ENCODE measurements around the gene HECW1.
"Not testable (repeated sequence)": the region's sequence is repeated elsewhere in the genome, so short reads cannot be mapped to it uniquely, and the experiment has no call there.

HECW1 gene

DNA sequence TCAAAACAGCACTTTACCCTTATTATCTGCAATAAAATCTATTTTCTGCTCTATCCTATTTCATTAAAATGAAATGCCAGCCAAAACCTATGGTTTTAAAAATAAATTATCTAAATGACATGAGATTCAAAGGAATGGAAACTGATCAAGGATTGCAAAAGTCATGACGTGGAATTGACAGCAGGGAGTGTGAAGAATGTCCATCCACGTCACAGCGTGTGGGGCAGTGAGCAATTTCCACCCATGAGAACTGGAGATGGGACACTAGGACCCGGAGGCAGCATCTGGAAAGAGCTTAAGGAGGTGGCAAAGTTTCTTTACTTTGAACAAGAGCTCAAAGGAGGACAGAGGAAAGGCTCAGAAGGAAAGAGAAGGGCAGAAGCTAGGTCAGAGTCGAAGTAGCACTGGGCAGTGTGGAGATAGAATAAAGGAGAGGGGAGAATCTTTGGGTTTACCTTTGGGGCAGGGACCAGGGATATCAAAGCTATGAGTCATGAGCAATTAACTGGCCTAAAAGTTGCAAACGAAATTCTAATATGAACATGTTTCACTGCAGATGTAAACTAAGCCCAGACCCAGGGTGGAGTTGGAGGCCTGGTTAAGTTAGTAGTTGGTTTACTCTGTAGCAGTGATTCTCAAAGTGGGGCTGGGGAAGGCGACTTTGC, 445.5 kb downstream of the HECW1 start:
- no peak for DNase-seq

DNA sequence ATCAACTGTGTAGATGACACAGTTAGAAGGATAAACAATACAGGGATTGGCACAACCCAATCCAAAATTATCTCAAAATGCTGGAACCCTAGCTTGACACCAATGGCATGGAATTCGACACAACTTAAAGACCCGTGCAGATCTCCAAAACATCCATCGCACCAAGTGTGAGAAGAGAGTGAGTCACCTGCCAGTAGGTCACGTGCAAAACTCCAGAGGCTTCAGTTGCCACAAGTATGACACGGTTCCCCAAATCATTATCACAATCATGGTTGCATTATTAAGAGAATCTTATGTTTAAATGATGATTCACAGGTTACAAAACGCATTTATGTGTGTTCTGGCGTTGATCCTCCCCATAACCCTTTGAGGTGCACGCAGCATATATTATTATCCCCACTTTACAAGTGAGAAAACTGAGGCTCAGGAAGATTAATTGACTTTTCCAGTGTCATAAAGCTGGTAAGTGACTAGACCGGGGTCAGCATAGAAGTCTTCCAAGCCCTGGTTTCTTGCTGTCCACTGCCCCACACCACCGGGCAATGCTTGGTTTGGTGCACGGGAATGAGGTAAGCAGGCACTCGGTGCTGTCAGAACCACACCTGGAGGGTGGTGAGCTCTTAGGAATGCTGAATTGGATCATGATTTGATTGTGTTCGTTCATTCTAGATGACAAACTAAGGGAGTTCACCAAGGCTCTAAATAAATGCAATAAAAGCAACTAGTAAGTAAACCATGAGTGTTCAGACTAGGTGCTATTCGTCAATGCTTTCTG, 446.9 kb downstream of the HECW1 start:
- DNase-seq = no peak

DNA sequence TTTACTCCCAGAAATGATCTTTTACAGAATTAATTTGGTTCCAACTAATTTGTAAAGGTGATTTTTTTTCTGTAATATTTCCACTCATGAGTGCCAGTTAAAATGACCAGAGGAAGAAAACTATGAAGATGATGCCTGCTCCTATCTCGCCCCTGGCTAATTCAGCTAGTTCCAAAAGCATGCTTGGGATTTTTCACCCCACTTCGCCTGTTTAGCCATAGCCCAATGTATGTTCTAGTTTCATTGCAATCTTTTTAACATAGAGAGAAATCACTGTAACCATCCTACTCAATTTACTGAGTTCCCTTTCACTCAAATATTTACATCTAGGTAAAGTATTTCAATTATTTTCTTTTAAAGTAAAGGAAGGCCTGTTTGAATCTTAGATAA, 447.5 kb downstream of the HECW1 start:
- no peak for DNase-seq

DNA sequence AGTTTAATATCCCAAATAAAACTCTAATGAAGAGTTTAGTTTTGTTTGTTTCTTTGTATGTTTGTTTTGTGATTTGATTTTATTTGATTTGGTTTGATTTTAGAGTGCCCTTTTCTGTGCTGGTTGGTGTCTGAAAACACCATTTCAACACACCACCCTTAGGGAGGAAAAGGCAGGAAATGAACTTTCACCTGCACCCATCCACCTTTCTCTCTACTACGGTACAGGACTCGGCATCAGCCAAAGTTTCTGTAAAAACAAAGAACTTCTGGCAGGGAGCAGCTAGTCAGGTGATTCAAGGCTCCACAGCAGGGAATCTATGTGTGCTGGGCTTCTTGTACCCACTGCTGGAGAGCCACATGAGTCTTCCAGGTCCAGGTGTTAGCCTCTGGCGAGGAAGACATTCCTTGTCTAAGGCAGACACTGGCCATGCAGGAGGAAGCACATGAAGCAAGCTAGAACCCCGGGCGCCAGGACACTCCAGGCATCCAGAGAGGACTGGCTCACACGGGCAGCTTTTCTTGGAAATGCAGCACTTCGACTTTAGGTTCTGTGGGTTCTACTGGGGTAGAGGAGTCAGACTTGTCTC, 448.4 kb downstream of the HECW1 start:
- no peak for DNase-seq

DNA sequence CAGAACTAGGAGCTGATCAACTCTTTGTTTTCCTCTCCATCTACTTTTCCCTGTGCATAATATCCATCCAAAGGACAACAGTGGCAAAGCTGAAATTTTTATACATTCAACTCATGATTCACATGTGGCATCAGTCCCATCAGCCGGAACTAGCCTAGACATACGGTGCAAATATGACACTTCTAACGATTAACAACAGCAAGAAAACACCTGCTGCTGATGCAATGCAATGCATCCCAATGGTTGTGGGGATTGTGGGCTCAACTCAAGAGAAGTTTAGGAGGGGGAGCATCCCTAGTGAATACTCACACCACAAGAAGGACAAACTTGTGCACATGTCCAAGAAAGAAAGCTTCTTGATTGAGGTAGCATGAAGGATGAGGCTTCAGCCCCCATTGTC, 449.9 kb downstream of the HECW1 start:
- no peak for DNase-seq

GRCh38 chr7:43565786-43566185, 453.3 kb downstream of the HECW1 start:
- DNase-seq = no peak

DNA sequence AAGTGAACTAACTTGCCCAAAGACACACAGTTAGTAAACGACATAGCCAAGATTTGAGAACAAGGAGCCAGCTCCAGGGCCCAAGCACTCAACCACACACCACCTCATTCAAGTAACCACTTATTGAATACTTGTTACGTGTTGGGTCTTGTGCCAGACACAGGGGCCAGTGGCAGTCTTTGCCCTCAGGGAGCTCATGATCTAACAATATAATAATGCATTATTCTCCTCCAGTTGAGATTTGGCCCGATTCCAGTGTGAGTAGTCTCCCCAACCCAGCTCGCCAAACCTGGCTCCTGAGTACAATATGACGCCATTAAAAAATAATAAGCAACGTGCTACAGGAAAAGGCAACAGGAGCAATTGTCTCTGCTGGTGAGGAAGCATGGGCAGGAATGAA, 456.1 kb downstream of the HECW1 start:
- DNase-seq = no peak

- no peak for DNase-seq
Observed at GRCh38 chr7:43569424-43569823, 457.0 kb downstream of the HECW1 start.

DNA sequence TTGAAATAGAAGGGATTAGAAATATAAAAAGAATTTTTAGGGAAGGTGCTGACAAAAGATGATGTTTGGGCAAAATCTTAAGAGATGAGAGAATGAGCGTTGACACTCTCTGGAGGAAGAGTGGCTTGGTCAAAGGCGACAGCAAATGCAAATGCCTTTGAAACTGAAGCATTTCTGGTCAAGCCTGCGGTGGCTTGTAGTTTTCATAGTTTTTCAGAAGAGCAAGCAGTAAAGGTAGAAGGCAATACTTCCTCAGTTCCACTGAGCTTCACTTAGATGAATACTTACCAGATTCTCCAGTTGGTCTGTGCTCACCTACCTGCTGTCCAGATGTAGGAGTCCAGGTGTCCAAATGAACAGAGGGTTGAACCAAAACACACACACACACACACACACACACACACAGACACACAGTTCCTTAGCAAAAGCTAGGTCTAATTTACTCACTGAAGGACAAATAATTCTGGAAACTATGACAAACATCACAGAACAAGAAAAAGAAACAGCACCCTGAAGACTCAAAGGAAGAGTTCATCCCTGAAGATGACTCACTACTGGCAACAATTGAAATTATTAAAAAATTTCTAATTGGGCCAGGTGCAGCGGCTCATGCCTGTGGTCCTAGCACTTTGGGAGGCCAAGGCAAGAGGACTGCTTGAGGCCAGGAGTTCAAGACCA, 458.4 kb downstream of the HECW1 start:
- DNase-seq = no peak

DNA sequence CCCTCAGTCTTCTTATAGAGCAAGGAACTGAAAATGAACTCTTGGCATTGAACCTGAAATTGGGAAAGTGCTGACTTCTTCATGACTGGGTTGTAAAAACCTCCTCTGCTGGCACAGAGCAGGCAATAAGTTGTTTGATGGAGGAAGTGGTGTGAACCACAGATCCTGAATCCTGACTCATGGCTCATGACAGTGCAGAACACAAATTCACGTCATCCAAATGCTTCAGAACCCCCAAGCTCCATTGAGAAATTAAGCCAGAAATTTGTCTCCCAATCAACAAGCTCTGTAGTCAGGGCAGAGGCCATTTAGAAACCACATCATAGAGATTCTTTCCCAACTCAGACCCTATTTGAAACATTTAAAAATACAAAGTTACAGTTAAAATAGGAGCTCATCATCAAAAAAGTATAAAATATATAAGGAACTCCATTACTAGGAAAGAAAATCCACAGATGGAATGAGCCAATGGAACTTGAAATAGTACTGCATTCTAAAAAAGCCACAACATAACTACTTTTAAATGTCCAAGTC, 460.1 kb downstream of the HECW1 start:
- peak; percentile 9 to 94 for DNase-seq

GRCh38 chr7:43573832-43574231, 461.4 kb downstream of the HECW1 start:
- DNase-seq = not testable (repeated sequence)

DNA sequence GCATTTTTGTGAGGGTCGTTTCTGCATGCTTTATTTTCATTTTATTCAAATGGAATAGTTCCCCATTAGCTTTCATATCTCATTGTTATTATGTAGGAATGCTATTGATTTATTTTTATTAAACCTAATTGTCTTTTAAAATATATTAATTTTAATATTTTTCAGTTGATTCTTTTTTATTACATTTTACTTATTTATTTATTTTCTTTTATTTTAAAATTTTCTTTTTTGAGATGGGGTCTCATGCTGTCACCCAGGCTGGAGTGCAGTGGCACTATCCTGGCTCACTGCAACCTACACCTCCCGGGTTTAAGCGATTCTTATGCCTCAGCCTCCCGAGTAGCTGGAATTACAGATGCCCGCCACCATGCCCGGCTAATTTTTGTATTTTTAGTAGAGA, 463.1 kb downstream of the HECW1 start:
- no peak for DNase-seq

DNA sequence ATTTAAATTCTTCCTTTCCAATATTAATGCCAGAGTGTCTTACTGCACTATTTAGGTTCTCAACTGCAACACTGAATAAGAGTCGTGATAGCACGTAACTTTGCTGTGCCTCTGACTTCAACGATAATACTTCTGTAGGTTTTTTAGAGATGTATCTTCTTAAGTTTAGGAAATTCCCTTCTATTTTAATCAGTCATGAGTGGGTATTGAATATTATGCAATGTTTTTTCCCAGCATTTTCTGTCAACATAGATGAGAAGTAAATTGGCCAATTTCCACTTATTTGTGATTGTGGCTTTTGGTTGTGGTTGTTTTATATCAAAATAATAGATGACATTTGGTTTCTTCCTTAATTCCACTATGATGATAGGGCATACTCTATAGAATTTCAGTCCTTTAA, 463.8 kb downstream of the HECW1 start:
- no peak for DNase-seq

- DNase-seq = no peak
Observed at GRCh38 chr7:43577485-43577951, 465.1 kb downstream of the HECW1 start.

GRCh38 chr7:43582503-43583423, 470.3 kb downstream of the HECW1 start, which contains the start of gene STK17A:
Gene STK17A, plus strand, starts transcription at chr7:43583108. Its CDS starts 136 bp downstream, at chr7:43583244.
- peak; percentile 79 to 91 for DNase-seq

- DNase-seq = peak; percentile 22 to 82
Observed at GRCh38 chr7:43583424-43584194, 471.2 kb downstream of the HECW1 start.

DNA sequence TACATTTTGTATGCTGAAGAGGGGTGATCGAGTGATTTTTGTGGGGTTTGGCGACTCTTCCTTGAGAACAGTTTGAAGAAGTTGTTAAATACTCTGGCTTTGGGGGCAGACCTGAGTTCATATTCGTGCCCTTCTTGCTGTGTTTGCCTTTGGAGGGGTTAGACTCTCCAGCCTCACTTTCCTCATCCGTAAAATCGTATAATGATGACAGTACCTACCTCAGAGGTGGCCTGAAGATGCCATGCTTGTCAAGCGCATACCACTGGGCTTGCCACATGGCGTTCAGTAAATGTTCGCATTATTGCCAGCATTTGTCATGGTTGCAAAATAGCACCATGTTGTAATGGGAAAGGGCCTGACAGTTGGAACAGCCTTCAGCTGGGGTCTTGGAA, 471.7 kb downstream of the HECW1 start:
- DNase-seq = peak in 1 of 2 donors; percentile 35

- not testable (repeated sequence) for DNase-seq
Observed at GRCh38 chr7:43584733-43585132, 472.3 kb downstream of the HECW1 start.

DNA sequence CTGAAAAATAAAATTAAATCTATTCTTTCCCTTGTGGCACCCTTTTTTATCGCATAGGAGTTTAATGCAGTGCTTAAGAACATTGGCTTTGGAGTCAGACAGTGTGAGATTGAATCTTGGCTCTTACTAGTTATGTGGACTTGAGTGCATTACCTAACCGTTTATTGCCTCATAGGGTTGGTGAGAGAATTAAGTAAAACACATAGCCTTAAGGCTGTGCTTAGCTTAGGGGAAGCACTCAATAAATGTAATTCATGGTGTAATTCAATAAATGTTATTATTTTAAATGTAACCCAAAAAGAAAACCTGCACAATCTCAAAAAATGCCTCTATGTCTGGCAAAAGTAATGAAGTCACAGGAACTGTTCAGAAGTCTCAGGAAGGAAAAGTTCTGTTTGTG, 473.1 kb downstream of the HECW1 start:
- no peak for DNase-seq

- DNase-seq = no peak
Observed at GRCh38 chr7:43586251-43586900, 473.9 kb downstream of the HECW1 start.

Measured in bone marrow (tissue), 2 donors.